ENCODE data around the gene NEU4.
"Not testable (repeated sequence)": the region's sequence is repeated elsewhere in the genome, so short reads cannot be mapped to it uniquely, and the experiment has no call there.

- TF ChIP-seq CTCF (conservative IDR thresholded peaks at IDR 0.05 in 1 of 2, IDR thresholded peaks at IDR 0.05 in 1 of 2; ENCODE audit: low read depth in 1 of 2, low read length in 2 of 2); EZH2 (IDR thresholded peaks at IDR 0.05; ENCODE audit: low read length, missing control alignments): not testable (repeated sequence)
These were observed 8.8 kb downstream of the NEU4 start for GRCh38 chr2:241817821-241818215.
